GM12878 (cell line): ENCODE data around the gene SWT1. TPM values are rescaled to one million over a fixed set of nuclear protein-coding genes. Genes with fewer than 3 reads are reported as not detected.

Source experiments
- ASH2L ChIP-seq: fragments of 300-600, 200-600 bp; sonication (generic); IDR thresholded peaks from 2 replicates; pipeline ENCODE4 v1.6.1; 2017; ENCODE audit warnings: low read depth, mild to moderate bottlenecking, borderline replicate concordance
- BHLHE40 ChIP-seq, 2 experiments: fragments of 450-650 bp in 1 of 2; IDR thresholded peaks; 2 replicates each; pipeline ENCODE4 v1.6.1; 2011 to 2017; ENCODE audit warnings: low read depth in 2 of 2, borderline replicate concordance in 1 of 2, improper control_type of control experiment in 1 of 2, low read length in 1 of 2, mild to moderate bottlenecking in 1 of 2
- BRCA1 ChIP-seq: IDR thresholded peaks from 2 replicates; pipeline ENCODE4 v1.6.1; 2011; ENCODE audit warnings: low read depth, low read length, improper control_type of control experiment
- CBFB ChIP-seq: IDR thresholded peaks from 2 replicates; pipeline ENCODE4 v1.6.1; 2016; ENCODE audit warnings: antibody characterized with exemption, low read depth
- CBX3 ChIP-seq: fragments of 200-600 bp; sonication (generic); IDR thresholded peaks from 2 replicates; pipeline ENCODE4 v1.6.1; 2016; ENCODE audit warnings: low read depth, borderline replicate concordance
- CBX5 ChIP-seq: sonication (generic); IDR thresholded peaks from 2 replicates; pipeline ENCODE4 v1.6.1; 2016; ENCODE audit warnings: low read depth, moderate library complexity, mild to moderate bottlenecking, inconsistent platforms
- CHD4 ChIP-seq: fragments of 200-600 bp; sonication (generic); IDR thresholded peaks from 2 replicates; pipeline ENCODE4 v1.6.1; 2016; ENCODE audit warnings: mild to moderate bottlenecking
- ESRRA ChIP-seq: IDR thresholded peaks from 2 replicates; pipeline ENCODE4 v1.6.1; 2012; ENCODE audit warnings: mild to moderate bottlenecking, low read length, improper control_type of control experiment
- HDAC6 ChIP-seq: fragments of 200-600 bp; sonication (generic); IDR thresholded peaks from one replicate; pipeline ENCODE4 v1.8.0; 2017; ENCODE audit warnings: antibody characterized with exemption; ENCODE audit not compliant: unreplicated experiment
- IKZF2 ChIP-seq, 2 experiments: fragments of 450-650 bp; IDR thresholded peaks; 2 replicates each; pipeline ENCODE4 v1.6.1; 2017; ENCODE audit warnings: mild to moderate bottlenecking in 2 of 2, moderate library complexity in 2 of 2
- IRF4 ChIP-seq: IDR thresholded peaks from 2 replicates; pipeline ENCODE4 v1.6.1; 2011; ENCODE audit warnings: low read depth, low read length
- LARP7 ChIP-seq: fragments of 450-650 bp; IDR thresholded peaks from 2 replicates; pipeline ENCODE4 v1.6.1; 2017; ENCODE audit warnings: mild to moderate bottlenecking
- MYB ChIP-seq: fragments of 150-350 bp; IDR thresholded peaks from 2 replicates; pipeline ENCODE4 v1.6.1; 2014; ENCODE audit warnings: mild to moderate bottlenecking, low read depth, low read length, borderline replicate concordance
- MYC ChIP-seq: IDR thresholded peaks from 2 replicates; pipeline ENCODE4 v1.6.1; 2011; ENCODE audit warnings: mild to moderate bottlenecking, low read length, moderate library complexity, inconsistent platforms; ENCODE audit not compliant: insufficient read depth, insufficient replicate concordance, insufficient read length, severe bottlenecking
- NFXL1 ChIP-seq: fragments of 450-650 bp; IDR thresholded peaks from 2 replicates; pipeline ENCODE4 v1.6.1; 2017; ENCODE audit warnings: antibody characterized with exemption, mild to moderate bottlenecking, borderline replicate concordance
- PAX8 ChIP-seq: fragments of 450-650 bp; IDR thresholded peaks from 2 replicates; pipeline ENCODE4 v1.6.1; 2017; ENCODE audit warnings: mild to moderate bottlenecking, moderate library complexity
- RELA ChIP-seq: fragments of 450-650 bp; IDR thresholded peaks from 2 replicates; pipeline ENCODE4 v1.8.0; 2014; ENCODE audit warnings: borderline replicate concordance; ENCODE audit not compliant: partially characterized antibody
- SPI1 ChIP-seq: IDR thresholded peaks from 2 replicates; pipeline ENCODE4 v1.6.1; 2011; ENCODE audit warnings: low read depth, mild to moderate bottlenecking, low read length, moderate library complexity, borderline replicate concordance; ENCODE audit not compliant: insufficient read depth
- SRF ChIP-seq, 2 experiments: IDR thresholded peaks; 2 replicates each; pipeline ENCODE4 v1.6.1; 2011; ENCODE audit warnings: low read depth in 2 of 2, low read length in 2 of 2, mild to moderate bottlenecking in 1 of 2, moderate library complexity in 1 of 2
- STAT3 ChIP-seq: IDR thresholded peaks from 2 replicates; pipeline ENCODE4 v1.6.1; 2011; ENCODE audit warnings: low read depth, low read length, improper control_type of control experiment
- SUZ12 ChIP-seq: fragments of 200-600 bp; sonication (generic); IDR thresholded peaks from one replicate; pipeline ENCODE4 v1.6.1; 2018; ENCODE audit warnings: antibody characterized with exemption, mild to moderate bottlenecking; ENCODE audit not compliant: unreplicated experiment
- YY1 ChIP-seq: IDR thresholded peaks from 2 replicates; pipeline ENCODE4 v1.6.1; 2011; ENCODE audit warnings: low read depth, mild to moderate bottlenecking, low read length
- ZNF384 ChIP-seq: IDR thresholded peaks from 2 replicates; pipeline ENCODE4 v1.6.1; 2012; ENCODE audit warnings: low read depth, mild to moderate bottlenecking, low read length, improper control_type of control experiment, borderline replicate concordance
- ZZZ3 ChIP-seq: IDR thresholded peaks from 2 replicates; pipeline ENCODE4 v1.6.1; 2011; ENCODE audit warnings: low read depth; ENCODE audit not compliant: control insufficient read depth, insufficient read length
- polyA plus RNA-seq, 11 experiments: library from polyadenylated mRNA; depleted of rRNA in 4 of 11; unstranded in 6 of 11; stranded (reverse) in 5 of 11; fragments of >200 nt; fragmentation: Nextera tagmentation in 4 of 11; fragmentation: Illumina TruSeq in 1 of 11; extraction: Ambion mirVana in 4 of 11; extraction: Trizol in 1 of 11; gene quantifications; 1 replicate in 1 of 11; 2 replicates in 10 of 11; pipeline versions ENCODE4 v1.2.1 to v1.2.3, GENCODE V29; 2011 to 2016; ENCODE audit warnings: inconsistent platforms in 2 of 11, missing spikeins in 2 of 11, low read depth in 1 of 11
- total RNA-seq, 4 experiments: library from RNA; depleted of rRNA in 3 of 4; stranded (reverse); fragments of >200 nt in 3 of 4; fragmentation: Illumina TruSeq in 1 of 4; extraction: Trizol in 1 of 4; gene quantifications; 2 replicates each; pipeline versions ENCODE4 v1.2.1 to v1.2.3, GENCODE V29; 2013 to 2021
- TF ChIP-seq, protein P1 (sequence below): IDR thresholded peaks from 2 replicates; pipeline ENCODE4 v1.6.1; 2011; ENCODE audit warnings: low read depth, low read length, improper control_type of control experiment, borderline replicate concordance
- TF ChIP-seq, protein P2 (sequence below): fragments of 450-650 bp; IDR thresholded peaks from 2 replicates; pipeline ENCODE4 v1.6.1; 2017; ENCODE audit warnings: borderline replicate concordance
- TF ChIP-seq, protein P3 (sequence below): IDR thresholded peaks from 2 replicates; pipeline ENCODE4 v1.6.1; 2012; ENCODE audit warnings: low read depth, low read length, improper control_type of control experiment

The SWT1 gene
- total and polyA plus RNA-seq, 10 of the 15 experiments (the other 5 are each of a cell fraction or from before 2014, with no cell fraction given): 1.0 to 4.2 (median 2.6) TPM

DNA sequence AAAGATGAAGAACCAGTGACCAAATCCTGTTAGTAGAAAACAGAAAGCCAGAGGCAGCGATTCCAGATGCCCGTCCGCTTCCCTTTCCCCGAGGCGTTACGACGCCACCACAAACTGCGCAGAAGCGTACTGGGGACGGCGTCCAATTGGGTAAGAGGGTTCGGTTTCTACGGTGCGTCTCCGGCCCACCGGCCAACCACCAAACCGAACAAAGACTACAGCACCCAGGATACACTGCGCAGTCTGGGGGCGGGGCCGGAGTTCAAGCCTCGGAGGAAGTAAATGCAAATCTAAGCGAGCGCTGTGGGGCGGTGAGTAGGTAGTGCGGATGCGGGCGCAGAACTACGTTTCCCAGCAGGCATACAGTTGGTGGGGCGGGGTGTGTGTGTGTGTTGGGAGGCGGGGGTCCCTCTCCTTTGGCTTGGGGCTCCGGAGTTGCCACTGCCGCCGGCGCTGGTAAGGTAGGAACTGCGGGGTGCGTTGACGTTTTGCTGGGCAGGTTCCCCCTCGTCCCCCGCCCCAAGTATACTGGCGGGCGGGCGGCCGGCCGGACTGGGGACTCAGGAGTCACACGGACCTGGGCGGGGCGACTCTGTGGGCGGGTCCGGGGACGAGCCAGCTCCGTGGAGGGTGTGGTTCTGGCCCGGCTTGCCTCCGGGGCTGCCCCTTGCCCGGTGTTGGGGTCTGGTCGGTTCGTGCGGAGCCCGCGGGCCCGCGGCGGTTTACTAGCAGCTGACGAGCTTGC is at the start of gene SWT1, which contains the start of gene TRMT1L (continued):
- TF ChIP-seq CBFB: peak; percentile 60; the same call in 1 of the 2 replicates
- TF ChIP-seq RELA: no peak
- no peak for TF ChIP-seq MYC
- no peak for TF ChIP-seq IRF4
- TF ChIP-seq ASH2L: no peak
- no peak for TF ChIP-seq CBX3
- TF ChIP-seq ESRRA: no peak
- no peak for TF ChIP-seq SUZ12
- TF ChIP-seq CBX5: no peak
- TF ChIP-seq NFXL1: no peak
- no peak; the same call in 1 of the 2 replicates for TF ChIP-seq YY1
- TF ChIP-seq PAX8: no peak
- TF ChIP-seq, protein P1, sequence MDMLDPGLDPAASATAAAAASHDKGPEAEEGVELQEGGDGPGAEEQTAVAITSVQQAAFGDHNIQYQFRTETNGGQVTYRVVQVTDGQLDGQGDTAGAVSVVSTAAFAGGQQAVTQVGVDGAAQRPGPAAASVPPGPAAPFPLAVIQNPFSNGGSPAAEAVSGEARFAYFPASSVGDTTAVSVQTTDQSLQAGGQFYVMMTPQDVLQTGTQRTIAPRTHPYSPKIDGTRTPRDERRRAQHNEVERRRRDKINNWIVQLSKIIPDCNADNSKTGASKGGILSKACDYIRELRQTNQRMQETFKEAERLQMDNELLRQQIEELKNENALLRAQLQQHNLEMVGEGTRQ: no peak
- TF ChIP-seq HDAC6: no peak
- no peak for TF ChIP-seq CHD4
- TF ChIP-seq, protein P2, sequence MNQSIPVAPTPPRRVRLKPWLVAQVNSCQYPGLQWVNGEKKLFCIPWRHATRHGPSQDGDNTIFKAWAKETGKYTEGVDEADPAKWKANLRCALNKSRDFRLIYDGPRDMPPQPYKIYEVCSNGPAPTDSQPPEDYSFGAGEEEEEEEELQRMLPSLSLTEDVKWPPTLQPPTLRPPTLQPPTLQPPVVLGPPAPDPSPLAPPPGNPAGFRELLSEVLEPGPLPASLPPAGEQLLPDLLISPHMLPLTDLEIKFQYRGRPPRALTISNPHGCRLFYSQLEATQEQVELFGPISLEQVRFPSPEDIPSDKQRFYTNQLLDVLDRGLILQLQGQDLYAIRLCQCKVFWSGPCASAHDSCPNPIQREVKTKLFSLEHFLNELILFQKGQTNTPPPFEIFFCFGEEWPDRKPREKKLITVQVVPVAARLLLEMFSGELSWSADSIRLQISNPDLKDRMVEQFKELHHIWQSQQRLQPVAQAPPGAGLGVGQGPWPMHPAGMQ: no peak
- TF ChIP-seq, protein P3, sequence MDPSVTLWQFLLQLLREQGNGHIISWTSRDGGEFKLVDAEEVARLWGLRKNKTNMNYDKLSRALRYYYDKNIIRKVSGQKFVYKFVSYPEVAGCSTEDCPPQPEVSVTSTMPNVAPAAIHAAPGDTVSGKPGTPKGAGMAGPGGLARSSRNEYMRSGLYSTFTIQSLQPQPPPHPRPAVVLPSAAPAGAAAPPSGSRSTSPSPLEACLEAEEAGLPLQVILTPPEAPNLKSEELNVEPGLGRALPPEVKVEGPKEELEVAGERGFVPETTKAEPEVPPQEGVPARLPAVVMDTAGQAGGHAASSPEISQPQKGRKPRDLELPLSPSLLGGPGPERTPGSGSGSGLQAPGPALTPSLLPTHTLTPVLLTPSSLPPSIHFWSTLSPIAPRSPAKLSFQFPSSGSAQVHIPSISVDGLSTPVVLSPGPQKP: 0 out of 2 replicates have a peak, but pooled peaks have one; percentile 26
- peak; percentile 56; the same call in 1 of the 2 replicates for TF ChIP-seq LARP7
- TF ChIP-seq SRF (IDR thresholded peaks at IDR 0.05; ENCODE audit: low read depth in 2 of 2, low read length in 2 of 2): 0 out of 4 replicates have a peak, but pooled peaks of 1 of the 2 experiments have one; percentile 3
- no peak for TF ChIP-seq ZZZ3
- no peak for TF ChIP-seq IKZF2 (IDR thresholded peaks at IDR 0.05)
- no peak; the same call in 1 of the 2 replicates for TF ChIP-seq SPI1
- no peak for TF ChIP-seq ZNF384
- no peak for TF ChIP-seq STAT3
- no peak for TF ChIP-seq MYB
- no peak for TF ChIP-seq BRCA1
- peak in 1 of 2 experiments; percentile 29; a peak in 2 of 4 replicates for TF ChIP-seq BHLHE40 (IDR thresholded peaks at IDR 0.05; ENCODE audit: borderline replicate concordance in 1 of 2, low read depth in 2 of 2, low read length in 1 of 2)
